Endothelial cell of umbilical vein (primary cell): ENCODE measurements around the gene BET1. TPM values are rescaled to one million over a fixed set of nuclear protein-coding genes. Genes with fewer than 3 reads are reported as not detected.

Source experiments
- BruUV-seq: library from RNA; stranded (reverse); fragments of 400-500 nt; replicated peaks from 2 replicates; lab custom pipeline; 2021; lab: Mats Ljungman, UMichigan
- CTCF ChIA-PET: fragments of 300-600, 350-600 bp; sonication (Branson Sonifier 250); formaldehyde crosslinking; loops from one replicate; lab custom pipeline; 2021; ENCODE audit warnings: antibody characterized with exemption, inconsistent platforms; lab: Charles Lee
- POLR2A ChIA-PET: fragments of 300-600, 350-600 bp; sonication (Branson Sonifier 250); formaldehyde crosslinking; loops from one replicate; lab custom pipeline; 2021; ENCODE audit warnings: antibody characterized with exemption, inconsistent platforms; lab: Charles Lee
- DNase-seq: peaks from one replicate; pipeline ENCODE4 v3.0.0-alpha.2; 2011; ENCODE audit warnings: low read depth, low spot score
- FAIRE-seq: peaks from 2 replicates; lab custom pipeline; 2011; peaks lifted over from hg19 to GRCh38; lab: Jason Lieb, UNC
- H2AFZ ChIP-seq: 2 replicates; pipeline ENCODE4 v1.6.0; 2012; ENCODE audit warnings: low read depth, low read length, control low read depth, inconsistent platforms
- H3K27ac ChIP-seq: 2 replicates; pipeline ENCODE4 v1.5.1; 2011; ENCODE audit warnings: low read depth, mild to moderate bottlenecking, control low read depth, low read length, moderate library complexity; ENCODE audit not compliant: insufficient read depth
- H3K27me3 ChIP-seq, 2 experiments: 2 replicates each; pipeline versions ENCODE4 v1.6.0 to v1.6.1; 2011; ENCODE audit warnings: low read length in 2 of 2, mixed read lengths in 1 of 2; ENCODE audit not compliant: control insufficient read depth in 2 of 2, insufficient read depth in 2 of 2
- H3K36me3 ChIP-seq, 2 experiments: 2 replicates in 1 of 2; 3 replicates in 1 of 2; pipeline ENCODE4 v1.5.1; 2011; ENCODE audit warnings: low read length in 2 of 2, mild to moderate bottlenecking in 1 of 2, moderate library complexity in 1 of 2; ENCODE audit not compliant: control insufficient read depth in 2 of 2, insufficient read depth in 2 of 2; ENCODE audit errors: extremely low read depth in 1 of 2
- H3K4me1 ChIP-seq: 3 replicates; pipeline ENCODE4 v1.5.1; 2011; ENCODE audit warnings: mild to moderate bottlenecking, low read length; ENCODE audit not compliant: control insufficient read depth, insufficient read depth; ENCODE audit errors: extremely low read depth
- H3K4me2 ChIP-seq: 2 replicates; pipeline ENCODE4 v1.6.1; 2011; ENCODE audit warnings: low read length, control low read depth, mixed read lengths; ENCODE audit not compliant: insufficient read depth
- H3K4me3 ChIP-seq, 3 experiments: fragments of 200-600 bp in 1 of 3; sonication (generic), shearing (Covaris generic) in 1 of 3; replicated peaks in 1 of 3; 2 replicates each; pipeline ENCODE4 v1.5.1; 2011 to 2016; ENCODE audit warnings: control low read depth in 3 of 3, low read length in 3 of 3, mild to moderate bottlenecking in 2 of 3, inconsistent platforms in 1 of 3, low read depth in 1 of 3, moderate library complexity in 1 of 3; ENCODE audit not compliant: insufficient read depth in 1 of 3
- H3K79me2 ChIP-seq: 2 replicates; pipeline ENCODE4 v1.6.0; 2012; ENCODE audit warnings: low read length, inconsistent platforms; ENCODE audit not compliant: control insufficient read depth, insufficient read depth
- H3K9ac ChIP-seq: replicated peaks from 2 replicates; pipeline ENCODE3; 2011; ENCODE audit warnings: low read length, control low read depth; ENCODE audit not compliant: insufficient read depth; ENCODE audit errors: extremely low read depth
- H3K9me1 ChIP-seq: replicated peaks from 3 replicates; pipeline ENCODE4 v1.6.0; 2011; ENCODE audit warnings: mild to moderate bottlenecking, low read length; ENCODE audit not compliant: control insufficient read depth, insufficient read depth; ENCODE audit errors: extremely low read depth
- H3K9me3 ChIP-seq: replicated peaks from 2 replicates; pipeline ENCODE4 v1.5.1; 2012; ENCODE audit warnings: low read length, inconsistent platforms; ENCODE audit not compliant: control insufficient read depth, insufficient read depth
- H4K20me1 ChIP-seq: replicated peaks from 2 replicates; pipeline ENCODE3; 2011; ENCODE audit warnings: mild to moderate bottlenecking, low read length; ENCODE audit not compliant: control insufficient read depth, insufficient read depth; ENCODE audit errors: extremely low read depth
- EZH2 ChIP-seq: IDR thresholded peaks from 2 replicates; pipeline ENCODE4 v1.6.1; 2012; ENCODE audit warnings: borderline replicate concordance, low read depth, mild to moderate bottlenecking, moderate library complexity, low read length, inconsistent platforms; ENCODE audit not compliant: severe bottlenecking
- FOS ChIP-seq: IDR thresholded peaks from 2 replicates; pipeline ENCODE4 v1.6.1; 2011; ENCODE audit warnings: mild to moderate bottlenecking, low read length, moderate library complexity, borderline replicate concordance; ENCODE audit not compliant: insufficient read depth
- GATA2 ChIP-seq: IDR thresholded peaks from 2 replicates; pipeline ENCODE4 v1.7.0; 2011; ENCODE audit warnings: low read depth, mild to moderate bottlenecking, moderate library complexity, mixed read lengths, low read length; ENCODE audit not compliant: insufficient read length, insufficient read depth
- JUN ChIP-seq: IDR thresholded peaks from 2 replicates; pipeline ENCODE4 v1.6.1; 2011; ENCODE audit warnings: borderline replicate concordance, low read depth; ENCODE audit not compliant: insufficient read length, insufficient read depth
- MYC ChIP-seq: IDR thresholded peaks from one replicate; pipeline ENCODE4 v1.6.1; 2011; ENCODE audit warnings: mild to moderate bottlenecking, low read depth, low read length
- POLR2A ChIP-seq: IDR thresholded peaks from 2 replicates; pipeline ENCODE4 v1.6.1; 2012; ENCODE audit warnings: low read depth, mild to moderate bottlenecking, control low read depth, low read length
- POLR2AphosphoS5 ChIP-seq: IDR thresholded peaks from 2 replicates; pipeline ENCODE4 v1.6.1; 2012; ENCODE audit warnings: low read depth, mild to moderate bottlenecking, control low read depth, low read length, moderate library complexity; ENCODE audit not compliant: insufficient read depth
- dilution Hi-C: fragments of 300-500 bp; cut with MboI; formaldehyde crosslinking; loops from one replicate; pipeline ENCODE4 v1.15.0; 2019; ENCODE audit warnings: low sequenced_read_pairs; ENCODE audit not compliant: extremely low pct_ligation_motif_present
- intact Hi-C: fragments of 100-400 bp; cut with micrococcal nuclease; formaldehyde crosslinking; loops from one replicate; pipeline ENCODE4 v1.10.0; 2022
- polyA plus RNA-seq, 4 experiments: library from polyadenylated mRNA; depleted of rRNA in 3 of 4; stranded (reverse) in 3 of 4; unstranded in 1 of 4; fragments of >200 nt; gene quantifications; 2 replicates each; pipeline versions ENCODE4 v1.2.1 to v1.2.3, GENCODE V29; 2011 to 2012; ENCODE audit warnings: missing spikeins in 1 of 4
- total RNA-seq: library from RNA; stranded (reverse); gene quantifications from 2 replicates; pipeline ENCODE4 v1.2.3, GENCODE V29; 2021
- TF ChIP-seq, protein P1 (sequence below): IDR thresholded peaks from 2 replicates; pipeline ENCODE4 v1.6.1; 2011; ENCODE audit not compliant: insufficient read depth, insufficient read length
- TF ChIP-seq, protein P2 (sequence below), 2 donors: IDR thresholded peaks; 1 replicate in 1 of 2; 2 replicates in 1 of 2; pipeline ENCODE4 v1.5.1; 2011; ENCODE audit warnings: low read length in 2 of 2, mild to moderate bottlenecking in 2 of 2, moderate library complexity in 2 of 2, control low read depth in 1 of 2, inconsistent platforms in 1 of 2, low read depth in 1 of 2; ENCODE audit not compliant: insufficient read depth in 1 of 2; ENCODE audit errors: extremely low read depth in 1 of 2

The BET1 gene
- total and polyA plus RNA-seq, 2 donors (not counting 3 experiments of a cell fraction or from before 2014, with no cell fraction given) = 21.9 to 28.4 TPM

DNA sequence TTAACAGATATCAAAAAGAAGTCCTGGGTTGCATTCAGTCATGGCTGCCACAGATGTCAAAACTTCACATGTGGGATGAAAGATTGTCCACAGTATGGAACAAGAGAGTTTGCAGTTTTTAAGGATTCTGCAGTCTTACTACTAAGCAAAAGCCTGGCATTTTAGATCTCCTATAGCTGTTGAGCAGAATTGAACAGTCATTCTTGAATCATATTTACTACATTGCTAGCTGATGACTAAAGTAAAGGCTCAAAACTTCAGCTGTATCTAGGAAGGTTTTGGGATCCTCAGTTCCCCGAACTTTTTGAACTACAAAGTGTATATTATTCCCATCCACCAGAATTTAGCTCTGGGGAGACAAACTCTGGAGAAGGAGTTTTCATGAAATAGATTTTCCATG, 31.0 kb downstream of the BET1 start:
- Histone ChIP-seq H3K79me2 (no peaks in the 10 kb centered on the region), H3K27me3 (no peaks in the 10 kb centered on the region), H3K9ac (no peak overlapping the region), H3K4me1 (no peaks in the 10 kb centered on the region), H3K4me3 (no peak overlapping the region), H3K27ac (no peak overlapping the region), H3K4me2 (no peak overlapping the region), H3K9me1 (no peaks in the 10 kb centered on the region), H3K36me3 (no peaks in the 10 kb centered on the region), H3K9me3 (no peaks in the 10 kb centered on the region), H2AFZ (no peak overlapping the region), H4K20me1 (no peaks in the 10 kb centered on the region)
- POLR2A ChIA-PET = no interaction called here
- FAIRE-seq (no peak), DNase-seq (no peak)
- intact Hi-C loops (no loop called here), dilution Hi-C loops (no loop called here)
- CTCF ChIA-PET = interaction anchor here (0.9 kb wide), 1 partner anchor 55 kb away, joined by 3 read pairs; no protein-coding TSS in a partner anchor
- BruUV-seq = no TSS peak
- TF ChIP-seq, protein P1, sequence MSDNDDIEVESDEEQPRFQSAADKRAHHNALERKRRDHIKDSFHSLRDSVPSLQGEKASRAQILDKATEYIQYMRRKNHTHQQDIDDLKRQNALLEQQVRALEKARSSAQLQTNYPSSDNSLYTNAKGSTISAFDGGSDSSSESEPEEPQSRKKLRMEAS = no peak
- no peak for TF ChIP-seq FOS
- TF ChIP-seq, protein P2, sequence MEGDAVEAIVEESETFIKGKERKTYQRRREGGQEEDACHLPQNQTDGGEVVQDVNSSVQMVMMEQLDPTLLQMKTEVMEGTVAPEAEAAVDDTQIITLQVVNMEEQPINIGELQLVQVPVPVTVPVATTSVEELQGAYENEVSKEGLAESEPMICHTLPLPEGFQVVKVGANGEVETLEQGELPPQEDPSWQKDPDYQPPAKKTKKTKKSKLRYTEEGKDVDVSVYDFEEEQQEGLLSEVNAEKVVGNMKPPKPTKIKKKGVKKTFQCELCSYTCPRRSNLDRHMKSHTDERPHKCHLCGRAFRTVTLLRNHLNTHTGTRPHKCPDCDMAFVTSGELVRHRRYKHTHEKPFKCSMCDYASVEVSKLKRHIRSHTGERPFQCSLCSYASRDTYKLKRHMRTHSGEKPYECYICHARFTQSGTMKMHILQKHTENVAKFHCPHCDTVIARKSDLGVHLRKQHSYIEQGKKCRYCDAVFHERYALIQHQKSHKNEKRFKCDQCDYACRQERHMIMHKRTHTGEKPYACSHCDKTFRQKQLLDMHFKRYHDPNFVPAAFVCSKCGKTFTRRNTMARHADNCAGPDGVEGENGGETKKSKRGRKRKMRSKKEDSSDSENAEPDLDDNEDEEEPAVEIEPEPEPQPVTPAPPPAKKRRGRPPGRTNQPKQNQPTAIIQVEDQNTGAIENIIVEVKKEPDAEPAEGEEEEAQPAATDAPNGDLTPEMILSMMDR (IDR thresholded peaks at IDR 0.05; ENCODE audit: extremely low read depth in 1 of 2, insufficient read depth in 1 of 2, low read depth in 1 of 2, low read length in 2 of 2) = no peak
- no peak for TF ChIP-seq JUN
- no peak for TF ChIP-seq EZH2
- no peak for TF ChIP-seq MYC
- no peak for TF ChIP-seq POLR2A
- TF ChIP-seq POLR2AphosphoS5 = no peak
- no peak for TF ChIP-seq GATA2
